Activated T-helper 2 cell treated with anti-CD3 and anti-CD28 coated beads, Interferon-gamma antibody, Interleukin-2, Interleukin-4, amounts not matched to agents 10 μg/mL and 5 μg/mL and 100 μg/mL, durations not matched to agents 14 hours and 24 hours and 36 hours (primary cell): ENCODE data around the gene TSHZ3. TPM values are rescaled to one million over a fixed set of nuclear protein-coding genes. Genes with fewer than 3 reads are reported as not detected.
A peak's percentile ranks its signal among the peaks of the same experiment; 100 is the strongest.

Experiments
- DNase-seq: peaks from one replicate; pipeline ENCODE4 v3.0.0; 2021; ENCODE audit warnings: low spot score
- H3K27ac Mint-ChIP-seq: one replicate; pipeline ENCODE4 v1.8.0; 2021; ENCODE audit warnings: mixed read lengths
- H3K27me3 Mint-ChIP-seq: one replicate; pipeline ENCODE4 v1.8.0; 2021; ENCODE audit warnings: low read depth, mixed read lengths
- H3K36me3 Mint-ChIP-seq: one replicate; pipeline ENCODE4 v1.8.0; 2021; ENCODE audit warnings: low read depth, mixed read lengths
- H3K4me1 Mint-ChIP-seq: one replicate; pipeline ENCODE4 v1.8.0; 2021; ENCODE audit warnings: low read depth, mixed read lengths
- H3K4me3 Mint-ChIP-seq: one replicate; pipeline ENCODE4 v1.8.0; 2021; ENCODE audit warnings: low read depth, mild to moderate bottlenecking, moderate library complexity, mixed read lengths
- H3K9me3 Mint-ChIP-seq: one replicate; pipeline ENCODE4 v1.8.0; 2021; ENCODE audit warnings: mixed read lengths
- intact Hi-C: fragments of 100-400 bp; cut with micrococcal nuclease; formaldehyde crosslinking; loops from one replicate; pipeline ENCODE4 v1.15.1; 2023
- total RNA-seq: library from RNA; stranded (reverse); gene quantifications from 2 replicates; pipeline ENCODE4 v1.2.3, GENCODE V29; 2022

The TSHZ3 gene
- total RNA-seq, 1 donor from 2014 or later: 0.66 TPM

- intact Hi-C loops: loop anchor here (10.0 kb wide), 1 partner anchor 978 kb away; the partner anchor contains the start of gene ZNF536
- peaks cover 25% of the 10 kb centered on the region for H3K4me1 Mint-ChIP-seq
- no peak overlapping the region for H3K4me3 Mint-ChIP-seq
- H3K27me3 Mint-ChIP-seq: peaks cover 71% of the 10 kb centered on the region
- H3K9me3 Mint-ChIP-seq: no peaks in the 10 kb centered on the region
- no peak overlapping the region for H3K27ac Mint-ChIP-seq
- no peak for DNase-seq
- H3K36me3 Mint-ChIP-seq: peaks cover 5% of the 10 kb centered on the region
Measured at GRCh38 chr19:31352296-31352781, 3.1 kb upstream of the TSHZ3 start.

DNA sequence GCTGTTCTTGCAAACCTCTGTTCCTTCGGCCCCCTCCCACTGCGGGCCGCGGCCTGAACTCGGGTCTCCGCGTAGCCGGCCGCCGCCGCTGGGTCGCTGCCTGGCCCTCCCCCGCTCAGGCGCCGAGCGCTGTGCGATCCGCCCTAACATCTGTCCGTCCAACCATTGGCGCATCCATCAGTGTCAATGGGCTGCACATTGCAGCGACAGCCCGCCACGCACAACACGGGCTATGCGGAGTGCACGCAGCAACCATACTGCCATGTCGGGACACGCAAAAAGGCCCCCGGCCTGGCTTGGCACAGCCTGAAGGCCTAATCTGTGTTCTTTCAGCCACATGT lies 2.6 kb upstream of the TSHZ3 start:
- Mint-ChIP-seq H3K4me1 (peaks cover 24% of the 10 kb centered on the region), H3K9me3 (no peaks in the 10 kb centered on the region), H3K4me3 (peak overlapping the region; percentile 67), H3K27ac (no peak overlapping the region), H3K27me3 (peaks cover 70% of the 10 kb centered on the region), H3K36me3 (peaks cover 5% of the 10 kb centered on the region)
- intact Hi-C loops: loop anchor here (2.0 to 10.0 kb wide), 2 partner anchors 977 to 1125 kb away; partner anchors contain the start of gene ZNF536
- DNase-seq: no peak

GRCh38 chr19:31351056-31351854 lies 2.0 kb upstream of the TSHZ3 start:
- Mint-ChIP-seq H3K4me3 (peak overlapping the region; percentile 96), H3K27me3 (peaks cover 67% of the 10 kb centered on the region), H3K9me3 (no peaks in the 10 kb centered on the region), H3K36me3 (peaks cover 5% of the 10 kb centered on the region), H3K27ac (peak overlapping the region; percentile 14), H3K4me1 (peaks cover 20% of the 10 kb centered on the region)
- no peak for DNase-seq
- intact Hi-C loops: loop anchor here (2.0 to 10.0 kb wide), 2 partner anchors 976 to 1124 kb away; partner anchors contain the start of gene ZNF536

GRCh38 chr19:31350693-31351055 lies 1.4 kb upstream of the TSHZ3 start:
- peaks cover 68% of the 10 kb centered on the region for H3K27me3 Mint-ChIP-seq
- H3K27ac Mint-ChIP-seq: no peak overlapping the region
- no peaks in the 10 kb centered on the region for H3K9me3 Mint-ChIP-seq
- intact Hi-C loops: loop anchor here (2.0 to 10.0 kb wide), 2 partner anchors 976 to 1124 kb away; partner anchors contain the start of gene ZNF536
- peak overlapping the region; percentile 96 for H3K4me3 Mint-ChIP-seq
- peaks cover 20% of the 10 kb centered on the region for H3K4me1 Mint-ChIP-seq
- no peak for DNase-seq
- H3K36me3 Mint-ChIP-seq: peaks cover 5% of the 10 kb centered on the region

GRCh38 chr19:31350033-31350692 lies 927 bp upstream of the TSHZ3 start:
- no peak for DNase-seq
- H3K27me3 Mint-ChIP-seq: peaks cover 64% of the 10 kb centered on the region
- no peak overlapping the region for H3K27ac Mint-ChIP-seq
- H3K4me1 Mint-ChIP-seq: peaks cover 16% of the 10 kb centered on the region
- H3K4me3 Mint-ChIP-seq: peak overlapping the region; percentile 51
- H3K36me3 Mint-ChIP-seq: peaks cover 5% of the 10 kb centered on the region
- intact Hi-C loops: loop anchor here (2.0 to 10.0 kb wide), 2 partner anchors 975 to 1123 kb away; partner anchors contain the start of gene ZNF536
- H3K9me3 Mint-ChIP-seq: no peaks in the 10 kb centered on the region

DNA sequence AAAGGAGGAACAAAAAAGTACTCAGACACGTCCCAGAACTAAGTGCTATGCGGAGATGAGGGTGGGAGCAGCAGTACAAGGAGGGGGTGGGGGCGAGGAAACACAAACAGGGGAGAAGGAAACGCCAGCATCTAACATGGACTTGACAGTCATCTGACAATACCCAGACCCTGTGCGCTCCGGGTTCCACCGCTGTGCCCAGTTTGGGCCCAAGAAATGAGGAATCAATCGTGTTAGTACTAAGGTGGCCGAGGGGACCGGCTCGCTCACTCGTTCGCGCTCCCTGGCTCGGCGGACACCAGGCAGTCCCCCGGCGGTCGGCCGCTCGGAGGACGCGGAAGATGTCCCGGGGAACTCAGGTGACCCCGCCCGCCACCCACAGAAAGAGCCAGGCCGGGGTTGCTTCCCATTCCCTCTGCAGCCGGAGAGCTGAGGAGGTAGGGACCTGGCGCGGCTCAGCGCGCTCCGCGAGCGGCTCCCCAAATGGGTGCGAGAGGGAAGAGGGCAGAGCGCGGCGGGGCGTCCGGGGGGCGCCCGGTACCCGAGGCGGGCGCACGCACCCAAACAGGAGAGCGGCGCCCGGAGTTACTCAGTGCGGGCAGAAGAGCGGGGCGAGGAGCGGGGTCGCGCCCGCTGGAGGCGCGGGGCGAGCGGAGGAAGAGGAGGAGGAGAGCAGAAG lies 616 bp downstream of the TSHZ3 start:
- no peaks in the 10 kb centered on the region for H3K9me3 Mint-ChIP-seq
- peaks cover 60% of the 10 kb centered on the region for H3K27me3 Mint-ChIP-seq
- no peak for DNase-seq
- peaks cover 5% of the 10 kb centered on the region for H3K36me3 Mint-ChIP-seq
- H3K27ac Mint-ChIP-seq: no peak overlapping the region
- H3K4me1 Mint-ChIP-seq: peaks cover 11% of the 10 kb centered on the region
- intact Hi-C loops: loop anchor here (5.0 kb wide), 1 partner anchor 1821 kb away; the partner anchor contains the start of gene VSTM2B
- peak overlapping the region; percentile 78 for H3K4me3 Mint-ChIP-seq

DNA sequence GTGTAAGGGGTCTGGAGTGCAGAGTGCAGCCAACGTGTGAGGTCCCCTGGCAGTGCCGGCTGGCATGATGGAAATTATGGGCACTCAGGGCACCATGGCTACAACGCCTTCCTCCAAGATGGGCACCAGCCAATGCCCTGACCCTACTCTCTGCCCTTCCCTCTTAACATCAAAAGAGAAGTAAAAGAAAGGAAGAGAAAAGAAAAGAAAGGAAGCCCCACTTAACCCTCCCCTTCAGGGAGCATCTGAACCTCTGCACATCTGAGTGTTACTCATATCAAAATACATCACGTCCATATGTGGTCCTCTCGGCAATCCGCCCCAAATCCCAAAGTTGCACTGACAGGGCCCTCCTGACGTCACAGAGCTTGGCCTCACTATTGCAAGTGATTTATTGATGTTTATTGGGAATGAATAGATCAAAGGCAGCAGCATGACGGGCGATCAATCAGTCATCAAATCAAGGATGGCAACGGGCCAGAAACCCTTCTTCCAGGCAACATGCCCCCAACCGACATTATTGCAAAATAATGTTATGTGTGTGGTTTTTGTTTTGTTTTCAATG lies 1.3 kb downstream of the TSHZ3 start:
- Mint-ChIP-seq H3K4me1 (peaks cover 11% of the 10 kb centered on the region), H3K36me3 (peaks cover 5% of the 10 kb centered on the region), H3K9me3 (no peaks in the 10 kb centered on the region), H3K27ac (no peak overlapping the region), H3K27me3 (peaks cover 54% of the 10 kb centered on the region), H3K4me3 (peak overlapping the region; percentile 78)
- intact Hi-C loops: loop anchor here (5.0 kb wide), 1 partner anchor 1821 kb away; the partner anchor contains the start of gene VSTM2B
- no peak for DNase-seq

GRCh38 chr19:31347354-31347753 lies 1.9 kb downstream of the TSHZ3 start:
- peaks cover 5% of the 10 kb centered on the region for H3K36me3 Mint-ChIP-seq
- H3K4me1 Mint-ChIP-seq: peaks cover 11% of the 10 kb centered on the region
- H3K4me3 Mint-ChIP-seq: peak overlapping the region; percentile 17
- DNase-seq: no peak
- no peak overlapping the region for H3K27ac Mint-ChIP-seq
- H3K27me3 Mint-ChIP-seq: peaks cover 52% of the 10 kb centered on the region
- no peaks in the 10 kb centered on the region for H3K9me3 Mint-ChIP-seq
- intact Hi-C loops: loop anchor here (5.0 kb wide), 1 partner anchor 1820 kb away; the partner anchor contains the start of gene VSTM2B

- no peak overlapping the region for H3K4me3 Mint-ChIP-seq
- DNase-seq: no peak
- intact Hi-C loops: loop anchor here (5.0 kb wide), 1 partner anchor 1819 kb away; the partner anchor contains the start of gene VSTM2B
- H3K4me1 Mint-ChIP-seq: peaks cover 8% of the 10 kb centered on the region
- H3K9me3 Mint-ChIP-seq: no peaks in the 10 kb centered on the region
- H3K27me3 Mint-ChIP-seq: peaks cover 50% of the 10 kb centered on the region
- no peak overlapping the region for H3K27ac Mint-ChIP-seq
- H3K36me3 Mint-ChIP-seq: peaks cover 5% of the 10 kb centered on the region
Measured at GRCh38 chr19:31346184-31347059, 2.8 kb downstream of the TSHZ3 start.

GRCh38 chr19:31344403-31344802 lies 4.8 kb downstream of the TSHZ3 start:
- H3K36me3 Mint-ChIP-seq: peaks cover 5% of the 10 kb centered on the region
- no peak overlapping the region for H3K4me3 Mint-ChIP-seq
- H3K4me1 Mint-ChIP-seq: peaks cover 16% of the 10 kb centered on the region
- intact Hi-C loops: no loop called here
- no peak overlapping the region for H3K27ac Mint-ChIP-seq
- no peak for DNase-seq
- H3K9me3 Mint-ChIP-seq: no peaks in the 10 kb centered on the region
- peaks cover 56% of the 10 kb centered on the region for H3K27me3 Mint-ChIP-seq

DNA sequence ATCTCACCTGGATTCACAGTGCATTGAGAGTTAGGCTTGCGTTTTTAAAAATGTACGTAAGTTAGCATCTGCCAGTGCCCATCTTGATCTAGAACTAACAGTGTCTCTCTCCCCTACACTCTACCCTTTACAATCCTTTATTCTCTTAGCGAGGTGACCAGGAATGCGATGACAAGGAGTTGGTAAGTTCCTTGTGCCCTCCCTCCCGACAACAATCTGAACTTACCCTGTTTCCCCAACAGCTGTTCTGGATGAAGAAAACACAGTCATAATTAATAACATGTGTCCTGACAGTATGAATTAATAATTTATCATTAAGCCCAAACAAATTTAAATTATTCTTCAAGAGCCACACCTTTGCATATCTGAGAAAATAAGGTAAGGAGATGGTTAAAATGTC lies 6.3 kb downstream of the TSHZ3 start:
- intact Hi-C loops: no loop called here
- Mint-ChIP-seq H3K9me3 (no peaks in the 10 kb centered on the region), H3K27me3 (peaks cover 57% of the 10 kb centered on the region)

More for the DNA sequence above, 6.3 kb downstream of the TSHZ3 start:
- no peak for DNase-seq
- Mint-ChIP-seq H3K36me3 (peaks cover under 1% of the 10 kb centered on the region), H3K27ac (no peak overlapping the region), H3K4me3 (no peak overlapping the region), H3K4me1 (peaks cover 14% of the 10 kb centered on the region)
